ENCODE data around the gene PSAP.

The PSAP gene

DNA sequence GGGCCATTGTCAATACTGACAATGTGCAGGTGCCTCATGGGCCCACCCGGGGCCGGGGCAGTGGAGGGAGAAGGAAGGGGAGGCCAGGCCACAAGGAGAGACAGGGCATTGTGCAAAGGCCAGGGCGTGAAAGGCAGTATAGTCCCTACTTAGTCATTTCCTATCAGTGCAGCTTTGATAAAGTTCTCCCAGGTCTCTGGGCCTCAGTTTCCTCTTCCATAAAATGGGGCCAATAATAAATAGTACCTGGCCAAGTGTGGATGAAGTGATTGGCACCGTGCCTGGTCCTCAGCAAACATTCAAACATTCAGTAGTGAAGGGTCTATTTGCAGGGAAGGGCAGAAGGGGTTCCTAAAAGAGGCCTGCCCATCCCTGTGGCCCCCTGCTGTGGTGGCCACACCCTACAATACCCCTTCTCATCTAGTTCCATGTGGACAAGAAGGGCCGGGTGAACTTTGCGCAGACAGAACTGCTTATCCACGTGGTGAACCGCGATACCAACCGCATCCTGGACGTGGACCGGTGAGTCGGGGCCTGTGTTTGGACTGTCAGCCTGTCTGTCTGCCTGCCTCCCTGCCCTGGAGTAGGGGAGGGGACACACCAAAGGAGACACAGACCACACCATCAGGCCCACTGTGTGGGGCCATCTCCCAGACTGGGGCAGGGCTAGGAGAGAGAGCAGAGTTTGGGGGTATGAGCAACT is 40.9 kb downstream of the PSAP start:
- no peak for DNase-seq (ENCODE audit: low spot score)
- TF ChIP-seq, protein P1, sequence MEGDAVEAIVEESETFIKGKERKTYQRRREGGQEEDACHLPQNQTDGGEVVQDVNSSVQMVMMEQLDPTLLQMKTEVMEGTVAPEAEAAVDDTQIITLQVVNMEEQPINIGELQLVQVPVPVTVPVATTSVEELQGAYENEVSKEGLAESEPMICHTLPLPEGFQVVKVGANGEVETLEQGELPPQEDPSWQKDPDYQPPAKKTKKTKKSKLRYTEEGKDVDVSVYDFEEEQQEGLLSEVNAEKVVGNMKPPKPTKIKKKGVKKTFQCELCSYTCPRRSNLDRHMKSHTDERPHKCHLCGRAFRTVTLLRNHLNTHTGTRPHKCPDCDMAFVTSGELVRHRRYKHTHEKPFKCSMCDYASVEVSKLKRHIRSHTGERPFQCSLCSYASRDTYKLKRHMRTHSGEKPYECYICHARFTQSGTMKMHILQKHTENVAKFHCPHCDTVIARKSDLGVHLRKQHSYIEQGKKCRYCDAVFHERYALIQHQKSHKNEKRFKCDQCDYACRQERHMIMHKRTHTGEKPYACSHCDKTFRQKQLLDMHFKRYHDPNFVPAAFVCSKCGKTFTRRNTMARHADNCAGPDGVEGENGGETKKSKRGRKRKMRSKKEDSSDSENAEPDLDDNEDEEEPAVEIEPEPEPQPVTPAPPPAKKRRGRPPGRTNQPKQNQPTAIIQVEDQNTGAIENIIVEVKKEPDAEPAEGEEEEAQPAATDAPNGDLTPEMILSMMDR (IDR thresholded peaks at IDR 0.05) = no peak
- Histone ChIP-seq H3K4me3 (no peak overlapping the region), H3K27ac (no peak overlapping the region)

DNA sequence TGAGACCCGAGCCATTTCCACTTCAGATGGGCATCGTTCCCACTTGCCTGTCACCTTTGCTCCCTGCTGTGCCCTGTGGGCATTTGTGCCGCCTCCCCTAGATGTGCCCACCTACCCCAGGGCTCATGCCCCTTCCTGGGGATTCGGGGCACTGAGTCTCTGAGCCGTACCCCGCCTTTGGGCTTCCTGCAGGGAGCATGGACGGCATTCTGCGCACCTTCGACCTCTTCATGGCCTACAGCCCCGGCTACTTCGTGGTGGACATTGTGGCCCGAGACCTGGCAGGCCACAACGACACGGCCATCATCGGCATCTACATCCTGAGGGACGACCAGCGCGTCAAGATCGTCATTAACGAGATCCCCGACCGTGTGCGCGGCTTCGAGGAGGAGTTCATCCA is 41.4 kb downstream of the PSAP start:
- TF ChIP-seq, protein P1 (IDR thresholded peaks at IDR 0.05) = no peak
- Histone ChIP-seq H3K4me3 (no peak overlapping the region), H3K27ac (no peak overlapping the region)
- DNase-seq (ENCODE audit: low spot score) = no peak

DNA sequence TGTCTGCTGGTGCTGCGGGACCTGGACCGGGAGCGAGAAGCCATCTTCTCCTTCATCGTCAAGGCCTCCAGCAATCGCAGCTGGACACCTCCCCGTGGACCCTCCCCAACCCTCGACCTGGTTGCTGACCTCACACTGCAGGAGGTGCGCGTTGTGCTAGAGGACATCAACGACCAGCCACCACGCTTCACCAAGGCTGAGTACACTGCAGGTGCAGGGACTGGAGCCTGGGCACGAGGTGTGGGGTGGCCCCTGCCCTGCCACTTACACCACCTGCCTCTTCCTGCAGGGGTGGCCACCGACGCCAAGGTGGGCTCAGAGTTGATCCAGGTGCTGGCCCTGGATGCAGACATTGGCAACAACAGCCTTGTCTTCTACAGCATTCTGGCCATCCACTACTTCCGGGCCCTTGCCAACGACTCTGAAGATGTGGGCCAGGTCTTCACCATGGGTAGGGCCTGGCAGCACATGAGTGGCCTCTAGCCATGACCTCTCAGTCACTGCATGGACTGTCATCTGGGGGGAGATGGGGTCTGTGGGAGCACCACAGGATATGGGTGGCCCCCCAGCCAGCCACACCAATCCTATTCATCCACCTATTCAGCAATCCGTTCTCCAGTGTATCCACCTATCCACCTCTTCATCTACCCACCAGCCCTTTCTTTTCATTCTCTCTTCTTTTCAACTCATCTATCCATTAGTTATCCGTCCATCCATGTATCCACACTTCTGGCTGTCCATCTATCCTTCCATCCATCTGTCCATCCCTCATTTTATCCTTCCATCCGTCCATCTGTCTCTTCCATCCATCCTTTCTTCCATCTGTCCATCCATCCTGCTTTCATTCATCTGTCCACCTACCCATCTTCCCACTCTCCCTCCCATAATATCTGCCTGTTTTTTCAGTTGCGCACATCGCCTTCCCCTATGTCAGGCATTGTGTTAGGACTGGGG is 43.2 kb downstream of the PSAP start:
- no peak for DNase-seq (ENCODE audit: low spot score)
- Histone ChIP-seq H3K4me3 (no peak overlapping the region), H3K27ac (no peak overlapping the region)
- TF ChIP-seq, protein P1 (IDR thresholded peaks at IDR 0.05) = no peak

DNA sequence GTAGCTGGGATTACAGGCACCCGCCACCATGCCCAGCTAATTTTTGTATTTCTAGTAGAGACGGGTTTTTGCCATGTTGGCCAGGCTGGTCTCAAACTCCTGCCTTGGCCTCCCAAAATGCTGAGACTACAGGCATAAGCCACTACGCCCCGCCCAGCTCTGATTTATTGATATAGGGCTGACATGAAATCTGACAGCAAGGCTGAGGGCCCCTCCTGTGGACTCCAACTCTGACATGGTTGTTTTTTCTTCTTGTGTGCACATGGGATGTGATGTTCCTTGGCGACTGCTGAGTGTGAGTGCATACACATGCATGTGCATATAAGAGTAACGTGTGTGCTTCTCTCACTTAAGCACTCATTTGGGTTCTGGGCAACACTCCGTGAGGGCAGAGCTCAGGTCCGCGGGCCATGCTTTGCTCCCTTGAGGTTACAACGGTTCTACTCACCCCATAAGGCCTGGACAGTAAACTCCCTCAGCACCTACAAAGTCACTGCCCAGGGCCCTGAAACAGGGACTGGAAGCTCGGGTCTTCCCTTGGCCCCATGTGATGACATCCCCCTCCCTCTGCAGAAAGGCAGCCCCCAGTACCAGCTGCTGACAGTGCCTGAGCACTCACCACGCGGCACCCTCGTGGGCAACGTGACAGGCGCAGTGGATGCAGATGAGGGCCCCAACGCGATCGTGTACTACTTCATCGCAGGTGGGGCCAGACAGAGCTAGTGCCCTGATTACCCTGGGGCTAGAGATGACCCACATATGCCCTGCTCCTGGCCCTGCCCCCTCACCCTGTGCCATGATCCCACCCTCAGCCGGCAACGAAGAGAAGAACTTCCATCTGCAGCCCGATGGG is 44.1 kb downstream of the PSAP start:
- DNase-seq (ENCODE audit: low spot score) = no peak
- H3K27ac ChIP-seq = no peak overlapping the region
- no peak overlapping the region for H3K4me3 ChIP-seq
- TF ChIP-seq, protein P1 (IDR thresholded peaks at IDR 0.05) = no peak

DNA sequence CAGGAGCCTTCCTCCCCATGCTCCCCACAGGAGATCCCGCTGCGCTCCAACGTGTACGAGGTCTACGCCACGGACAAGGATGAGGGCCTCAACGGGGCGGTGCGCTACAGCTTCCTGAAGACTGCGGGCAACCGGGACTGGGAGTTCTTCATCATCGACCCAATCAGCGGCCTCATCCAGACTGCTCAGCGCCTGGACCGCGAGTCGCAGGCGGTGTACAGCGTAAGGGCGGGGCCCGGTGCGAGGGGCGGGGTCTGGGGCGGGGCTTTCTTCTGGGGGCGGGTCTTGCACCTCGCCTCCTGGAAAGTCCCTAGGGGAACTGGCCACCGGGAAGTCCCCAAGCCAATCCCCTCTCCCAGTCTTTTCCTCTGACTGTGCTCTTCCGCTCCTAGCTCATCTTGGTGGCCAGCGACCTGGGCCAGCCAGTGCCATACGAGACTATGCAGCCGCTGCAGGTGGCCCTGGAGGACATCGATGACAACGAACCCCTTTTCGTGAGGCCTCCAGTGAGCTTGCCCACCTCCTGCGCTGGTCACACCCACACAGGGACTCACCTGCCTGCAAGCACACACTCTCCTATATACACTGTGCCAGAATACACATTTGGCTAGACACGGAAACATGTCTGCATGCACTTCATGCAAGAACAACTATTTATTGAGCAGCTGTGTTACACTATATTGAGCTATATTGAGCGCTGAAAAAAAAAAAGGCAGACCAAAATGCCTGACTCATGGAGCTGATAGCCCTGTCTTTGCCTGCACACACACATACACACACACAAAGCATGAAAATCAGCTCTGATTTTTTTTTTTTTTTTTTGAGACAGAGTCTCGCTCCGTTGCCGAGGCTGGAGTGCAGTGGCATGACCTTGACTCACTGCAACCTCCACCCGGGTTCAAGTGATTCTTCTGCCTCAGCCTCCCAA is 45.0 kb downstream of the PSAP start:
- TF ChIP-seq, protein P1 (IDR thresholded peaks at IDR 0.05) = no peak
- DNase-seq (ENCODE audit: low spot score) = no peak
- Histone ChIP-seq H3K4me3 (no peak overlapping the region), H3K27ac (no peak overlapping the region)

DNA sequence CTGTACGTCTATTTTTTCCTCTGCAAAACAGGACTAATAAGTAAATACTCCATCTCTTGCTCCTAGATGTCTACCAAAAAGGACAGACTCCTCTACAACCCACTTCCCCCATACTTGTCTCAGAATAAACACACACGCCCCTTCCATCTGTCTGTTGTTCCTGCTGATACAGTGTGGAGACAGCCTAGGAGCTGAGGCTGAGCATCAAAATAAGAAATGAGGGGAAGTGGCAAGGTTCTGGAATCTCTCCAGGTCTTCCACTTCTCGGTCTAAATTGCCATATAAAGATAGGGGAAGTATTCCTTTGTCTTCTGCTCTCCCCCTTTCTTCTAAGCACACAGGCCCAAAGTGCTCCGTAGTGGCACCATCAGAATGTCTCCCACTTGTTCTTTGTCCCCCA is 47.0 kb downstream of the PSAP start:
- no peak overlapping the region for H3K27ac ChIP-seq
- no peak for DNase-seq (ENCODE audit: low spot score)
- no peak overlapping the region for H3K4me3 ChIP-seq
- TF ChIP-seq, protein P1 (IDR thresholded peaks at IDR 0.05) = no peak

Measured in coronary artery (tissue), 2 donors.